HG03066 (cell line): ENCODE measurements around the gene LRRC38.
"Not testable (repeated sequence)": the region's sequence is repeated elsewhere in the genome, so short reads cannot be mapped to it uniquely, and the experiment has no call there.

Experiments
- ATAC-seq: cut with Tn5 transposase; IDR thresholded peaks from one replicate; pipeline ENCODE4 v1.9.1; 2021; ENCODE audit warnings: low read depth; ENCODE audit not compliant: unreplicated experiment

LRRC38 gene, protein sequence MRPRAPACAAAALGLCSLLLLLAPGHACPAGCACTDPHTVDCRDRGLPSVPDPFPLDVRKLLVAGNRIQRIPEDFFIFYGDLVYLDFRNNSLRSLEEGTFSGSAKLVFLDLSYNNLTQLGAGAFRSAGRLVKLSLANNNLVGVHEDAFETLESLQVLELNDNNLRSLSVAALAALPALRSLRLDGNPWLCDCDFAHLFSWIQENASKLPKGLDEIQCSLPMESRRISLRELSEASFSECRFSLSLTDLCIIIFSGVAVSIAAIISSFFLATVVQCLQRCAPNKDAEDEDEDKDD

DNA sequence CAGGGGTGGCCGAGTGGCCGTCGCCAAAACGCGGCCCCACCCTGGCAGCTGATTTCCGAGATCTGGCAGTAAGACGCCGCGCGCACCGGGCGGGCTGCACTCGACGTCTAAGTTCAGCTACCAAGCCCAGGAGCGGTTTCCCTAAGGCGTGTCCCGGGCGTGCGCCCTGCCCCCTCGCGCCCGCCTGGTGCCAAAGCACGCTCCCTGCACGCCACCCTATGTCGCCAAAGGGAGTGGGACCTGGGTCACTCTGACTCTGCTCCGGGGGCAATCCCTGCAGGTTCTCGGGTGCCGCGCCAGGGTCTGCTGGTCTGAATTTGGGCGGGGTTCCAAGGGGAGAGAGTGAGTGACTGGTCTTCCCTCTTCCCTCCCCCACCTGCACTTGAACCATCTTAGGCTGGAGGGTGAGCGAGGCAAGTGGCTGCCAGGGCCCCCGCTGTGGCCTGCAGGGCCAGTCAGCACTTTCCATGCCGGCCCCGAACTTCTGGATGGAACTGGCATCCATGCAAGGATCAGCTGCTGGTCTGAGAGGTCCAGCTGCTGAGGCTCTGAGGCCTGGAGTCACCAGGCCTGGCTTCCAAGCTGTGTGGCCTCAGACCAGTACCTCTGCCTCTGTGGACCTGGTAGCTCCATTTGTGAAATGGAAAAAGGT, at the start of gene LRRC38:
Gene LRRC38, minus strand, starts transcription at position 109 of the 652 bp plus-strand sequence. CDS start 410 bp downstream, outside the sequence.
- ATAC-seq: no peak

DNA sequence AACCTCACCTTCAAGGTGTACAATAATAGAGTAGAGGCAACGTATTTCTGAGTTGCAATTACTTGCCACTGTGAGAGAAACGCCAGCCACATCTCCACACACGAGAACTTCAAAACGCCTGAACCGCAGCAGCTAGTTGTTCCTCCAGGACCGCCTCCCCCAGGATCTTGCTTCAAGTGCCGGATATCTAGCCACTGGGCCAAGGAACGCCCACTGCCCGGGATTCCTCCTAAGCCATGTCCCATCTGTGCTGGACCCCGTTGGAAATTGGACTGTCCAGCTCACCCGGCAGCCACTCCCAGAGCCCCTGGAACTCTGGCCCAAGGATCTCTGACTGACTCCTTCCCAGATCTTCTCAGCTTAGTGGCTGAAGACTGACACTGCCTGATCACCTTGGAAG, 49.2 kb upstream of the LRRC38 start:
- ATAC-seq: not testable (repeated sequence)

DNA sequence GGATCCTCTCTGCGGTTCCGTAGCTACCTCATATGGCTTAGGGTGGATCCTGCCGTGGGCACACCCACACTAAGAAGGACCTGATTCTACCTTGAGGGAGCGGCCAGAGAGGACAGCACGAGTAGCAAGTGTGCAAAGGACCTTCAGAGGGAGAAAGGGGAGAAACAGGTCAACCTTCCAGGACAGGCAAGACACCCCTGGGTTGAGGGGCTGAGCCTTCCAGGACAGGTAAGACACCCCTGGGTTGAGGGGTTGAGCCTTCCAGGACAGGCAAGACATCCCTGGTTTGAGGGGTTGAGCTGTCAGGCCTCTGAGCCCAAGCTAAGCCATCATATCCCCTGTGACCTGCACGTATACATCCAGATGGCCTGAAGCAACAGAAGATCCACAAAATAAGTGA, 46.7 kb upstream of the LRRC38 start:
- ATAC-seq: no peak

DNA sequence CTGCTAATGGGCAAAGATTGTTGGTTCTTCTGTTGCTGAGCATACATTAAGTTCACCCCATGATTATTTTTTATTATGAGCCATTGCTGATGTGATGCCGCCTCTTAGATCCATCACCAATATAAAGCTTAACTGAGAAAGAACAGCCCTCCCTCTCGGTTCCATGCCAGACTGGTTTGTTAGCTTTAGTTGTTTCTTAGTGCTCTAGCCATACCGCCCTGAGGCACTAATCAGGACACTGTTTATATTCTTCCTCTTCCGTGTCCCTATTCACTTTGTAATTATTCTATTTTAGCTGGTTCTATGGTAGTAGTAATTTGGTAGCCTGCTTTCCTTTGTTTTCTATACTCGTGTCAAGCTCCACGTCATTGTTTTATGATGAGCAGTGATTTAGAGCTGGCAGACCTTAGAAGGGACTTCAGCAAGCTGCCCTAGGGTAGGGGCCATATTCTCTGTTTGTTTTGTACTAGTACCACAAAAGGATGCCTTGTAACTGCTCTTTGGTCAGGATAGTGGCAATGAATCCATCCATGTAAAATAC, 42.5 kb upstream of the LRRC38 start:
- ATAC-seq: no peak

DNA sequence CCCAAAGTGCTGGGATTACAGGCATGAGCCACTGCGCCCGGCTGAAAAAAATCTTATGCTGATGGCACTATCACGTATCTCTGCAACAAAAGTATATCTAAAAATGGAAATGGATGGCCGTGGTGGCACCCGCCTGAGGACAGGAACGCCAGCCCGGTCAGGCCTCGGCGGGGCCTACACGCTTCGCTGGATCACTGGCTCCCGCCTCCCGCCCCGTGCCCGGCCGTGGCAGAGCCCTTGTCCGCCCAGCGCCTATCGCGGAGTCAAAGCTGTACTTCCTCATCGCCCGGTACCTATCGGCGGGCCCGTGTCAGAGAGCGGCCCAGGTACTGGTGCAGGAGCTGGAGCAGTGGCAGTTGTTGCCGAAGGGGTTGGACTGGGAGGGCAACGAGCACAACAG, 41.0 kb upstream of the LRRC38 start:
- ATAC-seq: no peak

DNA sequence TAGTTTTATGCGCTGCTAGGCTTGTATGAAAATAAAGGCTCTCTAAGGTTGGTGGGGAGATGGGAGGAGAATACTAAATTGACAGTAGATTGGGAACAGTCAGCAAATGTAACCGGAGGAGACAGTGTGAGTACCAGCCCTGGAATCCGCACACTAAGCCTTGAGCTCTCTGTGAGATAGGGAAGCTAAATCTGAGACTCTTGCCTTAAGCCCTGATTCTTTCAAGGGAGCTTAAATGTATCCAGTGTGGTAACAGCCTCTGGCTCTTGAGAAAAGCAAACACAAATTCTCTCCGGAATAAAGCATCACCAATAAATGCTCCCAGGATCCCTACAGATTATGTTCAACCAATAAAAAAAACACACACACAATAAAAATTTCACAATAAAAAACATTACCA, 36.9 kb upstream of the LRRC38 start:
- no peak for ATAC-seq

DNA sequence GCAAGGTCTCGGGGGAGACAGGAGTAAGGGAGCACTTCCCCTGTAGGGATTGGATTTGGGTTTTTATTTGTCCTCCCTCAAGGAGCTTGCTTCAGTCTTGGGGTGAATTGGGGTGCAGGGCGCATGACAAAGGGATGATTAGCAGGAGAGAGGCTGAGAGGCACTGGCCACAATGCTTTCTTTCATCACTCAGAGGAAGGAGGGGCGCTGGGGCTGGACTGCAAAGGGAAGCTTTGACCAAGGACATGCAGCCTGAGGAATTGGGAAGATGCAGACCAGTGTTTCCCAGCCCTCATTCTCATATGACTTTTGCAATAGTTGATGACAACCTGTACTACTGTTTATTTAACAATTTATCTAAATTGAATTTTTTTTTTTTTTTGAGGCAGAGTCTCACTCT, 35.7 kb upstream of the LRRC38 start:
- ATAC-seq: no peak

DNA sequence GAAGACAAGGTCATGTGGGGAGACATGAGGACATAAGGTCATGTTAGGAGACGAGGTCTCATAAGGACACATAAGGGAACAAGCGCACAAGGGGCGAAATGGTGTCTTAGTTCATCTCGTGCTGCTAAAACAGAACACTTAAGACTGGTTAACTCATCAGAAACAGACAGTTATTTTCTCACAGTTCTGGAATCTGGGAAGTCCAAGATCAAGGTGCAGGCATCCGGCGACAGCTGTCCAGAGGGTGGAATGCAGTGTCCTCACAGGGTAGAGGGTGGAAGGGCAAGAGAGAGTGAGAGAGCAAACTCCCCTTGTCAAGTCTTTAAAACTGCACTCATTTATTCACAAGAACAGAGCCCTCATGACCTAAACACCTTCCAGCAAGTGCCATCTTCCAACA, 35.2 kb upstream of the LRRC38 start:
- ATAC-seq: no peak

DNA sequence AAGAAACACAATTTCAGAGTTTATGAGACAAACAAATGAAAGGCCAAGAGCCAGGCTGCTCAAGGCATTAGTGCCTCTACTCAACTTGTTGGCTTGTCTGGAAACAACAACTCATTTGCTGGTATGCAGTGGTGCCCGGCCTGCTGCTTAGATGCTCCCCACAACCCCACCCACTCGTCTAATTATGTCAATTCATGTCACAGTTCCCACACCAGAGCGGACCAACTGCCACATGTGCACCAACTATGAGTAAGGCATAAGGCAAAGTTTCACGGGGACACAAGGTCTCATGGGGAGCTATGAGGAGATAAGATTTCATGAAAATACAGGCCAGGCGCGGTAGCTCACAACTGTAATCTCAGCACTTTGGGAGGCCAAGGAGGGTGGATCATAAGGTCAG, 34.5 kb upstream of the LRRC38 start:
- no peak for ATAC-seq

DNA sequence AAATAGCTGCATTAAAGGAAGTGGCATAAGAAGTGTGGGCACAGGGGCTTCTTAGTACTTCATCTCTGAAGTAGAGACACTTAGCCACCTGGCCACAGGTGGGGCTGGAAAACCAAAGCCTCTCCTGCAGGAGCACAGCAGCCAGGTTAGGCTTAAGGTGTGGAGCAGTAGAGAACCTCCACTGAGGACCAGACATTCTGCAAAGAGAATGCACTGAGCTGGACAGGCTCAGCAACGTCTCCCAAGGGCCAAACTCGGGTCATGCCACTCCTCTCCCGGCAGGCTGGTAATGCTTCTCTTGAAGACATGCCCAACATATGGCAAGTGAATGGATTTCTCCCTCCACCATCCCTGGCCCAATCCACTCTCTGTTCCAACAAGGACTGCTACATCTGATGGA, 33.0 kb upstream of the LRRC38 start:
- no peak for ATAC-seq

DNA sequence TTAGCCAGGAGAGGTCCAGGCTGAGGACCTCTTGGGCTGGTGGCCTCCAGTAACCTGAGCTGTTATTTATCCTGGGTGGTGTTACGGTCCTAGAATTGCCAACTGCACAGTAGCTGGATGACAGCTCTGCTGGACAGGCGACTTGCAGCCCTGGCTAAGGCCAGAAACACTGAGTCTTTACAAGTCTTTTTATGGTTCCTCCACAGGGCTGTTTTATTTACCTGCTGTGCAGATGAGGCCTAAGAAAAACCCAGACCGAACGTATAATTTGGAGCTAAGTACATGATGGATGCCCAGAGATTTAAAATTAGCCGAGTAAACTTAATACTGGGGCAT, 30.4 kb upstream of the LRRC38 start:
- no peak for ATAC-seq

DNA sequence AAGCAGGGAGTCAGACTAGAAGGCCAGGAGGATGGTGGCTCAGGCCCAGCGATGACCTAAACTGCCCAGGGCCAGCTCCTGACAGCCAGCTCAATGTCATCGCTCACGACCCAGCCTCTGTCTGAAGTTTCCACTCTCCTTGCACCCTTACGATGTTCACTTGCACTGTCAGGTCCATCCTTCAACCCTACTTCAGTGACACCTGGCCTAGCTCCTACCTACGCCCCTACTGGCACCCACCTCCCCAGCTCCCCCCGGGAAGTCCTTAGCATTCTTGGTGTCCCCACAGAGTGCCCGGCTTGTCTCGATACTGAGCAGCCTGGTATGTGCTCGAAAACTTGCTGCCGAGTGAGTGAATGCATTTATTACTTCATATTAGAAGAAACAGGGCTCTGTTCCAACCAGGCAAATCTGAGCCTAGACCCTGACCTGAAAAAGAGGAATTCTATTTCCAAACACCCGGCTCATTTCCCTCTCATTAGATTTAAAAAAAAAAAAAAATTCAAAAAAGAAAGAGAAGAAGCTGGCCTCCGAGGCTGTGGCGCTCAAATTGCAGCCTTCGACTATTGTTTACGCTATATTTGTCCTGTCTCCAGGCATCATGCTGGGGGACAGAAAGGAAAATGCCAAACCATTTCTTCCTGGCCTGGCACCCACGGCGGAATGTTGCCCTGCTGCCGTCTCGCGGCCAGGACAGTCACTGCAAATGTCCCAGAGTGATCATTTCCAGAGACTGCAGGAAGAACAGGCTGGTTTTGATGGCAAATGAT, 29.8 kb upstream of the LRRC38 start:
- no peak for ATAC-seq

DNA sequence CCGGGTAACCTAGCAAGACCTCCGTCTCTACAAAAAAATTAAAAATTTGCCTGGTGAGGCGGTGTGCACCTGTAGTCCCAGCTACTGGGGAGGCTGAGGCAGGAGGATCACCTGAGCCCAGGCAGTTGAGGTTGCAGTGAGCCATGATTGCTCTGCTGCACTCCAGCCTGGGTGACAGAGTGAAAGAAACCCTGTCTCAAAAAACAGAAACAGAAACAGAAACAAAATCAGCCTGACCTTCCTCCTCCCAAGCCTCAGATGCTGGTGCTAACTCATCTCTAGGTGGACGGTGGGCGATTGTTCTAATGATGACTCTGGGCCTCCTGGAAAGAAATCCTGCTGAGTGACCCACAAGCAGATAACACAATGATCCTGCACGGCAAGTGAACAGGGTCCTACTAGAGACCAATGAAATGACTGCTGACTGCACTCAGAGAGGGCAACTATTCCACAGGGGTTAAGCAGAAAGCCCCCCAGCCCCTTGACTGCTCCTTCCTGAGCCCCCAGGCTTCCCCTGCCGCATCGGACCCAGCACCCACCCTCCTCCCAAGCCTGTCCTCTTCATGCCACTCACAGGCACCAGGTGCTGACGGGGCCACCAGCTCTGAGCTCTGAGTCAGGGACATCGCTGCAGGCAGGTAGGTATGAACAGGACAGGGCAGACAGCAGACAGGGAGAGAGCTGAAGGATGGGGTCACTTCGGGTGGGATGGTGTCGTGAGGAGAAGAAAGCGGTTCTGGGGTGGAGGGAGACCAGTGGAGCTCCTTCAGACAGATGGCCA, 27.8 kb upstream of the LRRC38 start:
- ATAC-seq: no peak

DNA sequence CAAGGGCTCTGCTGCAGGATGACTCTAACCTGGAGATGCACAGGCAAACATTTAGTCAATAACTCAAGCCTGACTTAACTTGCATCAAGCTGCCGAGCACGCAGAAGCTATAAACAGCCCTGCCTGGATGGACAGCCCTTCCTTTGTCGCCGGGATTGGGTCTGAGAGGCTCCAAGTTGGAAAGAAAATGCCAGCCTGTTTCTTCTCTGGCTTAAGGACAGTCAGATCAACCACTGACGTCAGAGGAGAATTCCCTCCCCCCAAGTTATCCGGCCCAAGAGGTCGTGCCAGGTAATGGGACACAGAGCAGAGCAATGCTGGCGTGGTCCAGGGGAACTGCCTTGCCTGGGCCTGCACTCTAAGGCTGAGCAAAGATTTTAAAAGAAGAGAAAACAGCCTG, 27.1 kb upstream of the LRRC38 start:
- ATAC-seq: no peak

DNA sequence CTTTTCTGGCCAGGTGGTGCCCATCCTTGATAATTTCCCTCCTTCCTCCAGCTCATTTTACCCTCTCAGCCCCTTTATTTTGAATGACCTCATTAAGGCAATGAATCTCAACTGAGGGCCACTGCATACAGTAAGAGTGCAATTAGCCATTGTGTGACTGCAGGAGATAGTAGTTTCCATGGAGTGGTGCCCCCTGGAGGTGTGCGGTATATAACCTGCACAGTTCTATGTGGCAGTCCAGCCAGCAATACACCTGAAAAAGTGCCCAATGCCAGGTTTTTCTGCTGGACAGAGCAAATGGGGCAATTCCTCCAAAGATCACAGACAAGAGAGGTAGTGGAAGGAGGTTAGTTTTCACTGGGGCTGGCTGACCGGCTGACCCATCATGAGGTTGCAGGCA, 25.9 kb upstream of the LRRC38 start:
- ATAC-seq: no peak

DNA sequence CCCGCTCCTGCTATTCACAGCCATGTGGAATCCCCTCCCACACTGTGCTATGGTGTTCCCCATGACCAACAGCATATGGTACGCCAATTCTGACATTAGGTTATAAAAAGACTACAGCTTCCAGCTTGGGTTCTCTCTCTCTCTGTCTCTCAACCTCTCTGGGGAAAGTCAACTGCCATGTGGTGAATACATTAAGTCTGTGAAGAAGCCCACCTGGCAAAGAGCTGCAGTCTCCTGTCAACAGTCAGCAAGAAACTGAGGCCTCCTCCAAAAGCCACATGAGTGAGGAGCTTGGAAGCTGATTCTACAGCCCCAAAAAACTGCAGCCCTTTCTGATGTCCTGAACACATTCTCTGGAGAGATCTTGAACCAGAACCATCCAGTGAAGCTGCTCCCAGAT, 25.0 kb upstream of the LRRC38 start:
- no peak for ATAC-seq

DNA sequence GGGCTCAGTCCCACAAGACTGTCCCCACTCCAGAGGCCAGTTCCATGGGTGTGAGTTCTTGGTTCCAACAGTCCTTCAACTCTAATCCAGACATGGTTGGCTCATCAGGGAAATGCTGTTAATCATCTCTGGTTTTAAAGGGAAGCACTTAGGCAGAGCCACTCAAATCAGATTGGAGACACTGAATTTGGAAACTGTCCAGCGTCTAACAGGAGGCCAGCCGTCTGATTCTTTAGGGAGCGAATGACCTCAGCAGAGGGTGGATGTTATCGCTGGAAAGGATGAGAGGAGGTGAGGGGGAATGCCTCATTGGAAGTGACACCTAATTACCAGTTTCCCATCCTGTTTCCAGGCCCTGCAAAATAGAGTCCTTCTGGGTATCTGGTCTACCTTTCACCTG, 22.8 kb upstream of the LRRC38 start:
- ATAC-seq: no peak

DNA sequence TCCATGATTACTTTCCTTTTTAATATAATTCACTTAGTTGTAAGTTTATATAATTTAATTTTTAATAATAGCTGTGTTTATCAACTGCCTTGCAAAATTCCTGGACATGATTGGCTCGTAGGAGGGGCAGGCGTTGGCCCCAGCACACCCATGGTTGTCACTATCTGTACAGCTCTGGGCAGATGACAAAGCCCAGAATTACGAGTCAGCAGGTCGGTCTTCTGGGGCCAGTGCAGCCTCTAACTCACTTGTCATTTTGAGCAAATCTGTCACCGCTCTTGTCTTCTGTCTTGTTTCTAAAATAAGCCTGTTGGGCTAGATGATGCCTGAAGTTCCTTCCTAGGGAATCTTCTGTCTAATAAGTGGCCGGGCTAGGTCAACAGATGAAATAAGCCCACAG, 21.4 kb upstream of the LRRC38 start:
- ATAC-seq: no peak

DNA sequence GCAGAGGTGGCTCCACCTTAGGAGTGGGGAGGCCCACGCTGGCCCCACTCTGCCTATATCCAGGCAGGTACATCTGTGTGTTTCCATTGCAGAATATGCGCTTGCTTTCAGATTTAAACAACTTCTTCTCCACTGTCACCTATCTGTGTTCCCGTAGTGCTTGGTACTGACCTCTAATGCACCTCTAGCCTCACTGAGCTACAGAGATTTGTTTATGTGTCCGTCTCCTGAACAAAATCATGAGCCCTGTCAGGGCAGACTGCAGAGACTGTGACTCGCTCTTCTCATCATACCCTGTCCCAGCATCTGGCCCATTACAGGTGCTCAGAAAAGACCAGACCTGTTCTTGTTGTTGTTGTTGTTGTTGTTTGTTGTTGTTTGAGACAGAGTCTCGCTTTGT, 14.5 kb upstream of the LRRC38 start:
- ATAC-seq: no peak

DNA sequence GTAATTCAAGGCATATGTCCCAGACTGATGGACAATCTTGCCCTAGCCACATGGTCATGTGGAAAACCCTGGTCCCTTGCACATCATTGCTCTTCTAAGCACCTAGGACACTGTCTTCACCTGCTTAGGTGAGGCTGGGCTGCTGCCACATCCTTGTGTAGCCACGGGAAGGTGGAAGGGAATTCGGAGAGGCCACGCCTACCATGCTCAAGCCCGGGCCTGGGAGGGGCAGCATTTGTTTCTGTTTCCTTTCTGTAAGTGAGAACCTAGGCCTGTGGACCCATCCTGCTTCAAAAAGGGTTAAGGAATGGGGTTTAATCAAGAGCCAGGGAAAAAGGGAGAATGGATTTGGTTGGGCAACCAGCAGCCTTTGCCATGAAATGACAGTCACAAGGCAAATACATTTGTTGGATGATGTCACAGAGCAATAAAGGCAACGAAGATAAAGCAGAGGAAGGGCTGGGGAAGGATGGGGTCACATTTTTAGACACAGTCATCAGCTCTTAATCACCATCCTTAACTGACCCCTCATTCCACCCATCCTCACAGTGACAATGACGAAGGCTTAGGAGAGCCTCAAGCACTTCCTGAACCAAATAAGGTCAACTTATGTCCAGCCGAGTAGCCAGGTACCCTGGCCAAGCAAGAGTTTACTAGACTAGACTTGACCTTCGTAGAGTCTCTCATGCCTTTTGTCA, 10.1 kb upstream of the LRRC38 start:
- no peak for ATAC-seq
